Measurements from ENCODE around the gene CSGALNACT2.
"Not testable (repeated sequence)": the region's sequence is repeated elsewhere in the genome, so short reads cannot be mapped to it uniquely, and the experiment has no call there.

Gene CSGALNACT2

GRCh38 chr10:43153901-43154300 is 15.7 kb downstream of the CSGALNACT2 start:
- no peak for DNase-seq

- DNase-seq = no peak
Observed at GRCh38 chr10:43155221-43155620, 17.0 kb downstream of the CSGALNACT2 start.

DNA sequence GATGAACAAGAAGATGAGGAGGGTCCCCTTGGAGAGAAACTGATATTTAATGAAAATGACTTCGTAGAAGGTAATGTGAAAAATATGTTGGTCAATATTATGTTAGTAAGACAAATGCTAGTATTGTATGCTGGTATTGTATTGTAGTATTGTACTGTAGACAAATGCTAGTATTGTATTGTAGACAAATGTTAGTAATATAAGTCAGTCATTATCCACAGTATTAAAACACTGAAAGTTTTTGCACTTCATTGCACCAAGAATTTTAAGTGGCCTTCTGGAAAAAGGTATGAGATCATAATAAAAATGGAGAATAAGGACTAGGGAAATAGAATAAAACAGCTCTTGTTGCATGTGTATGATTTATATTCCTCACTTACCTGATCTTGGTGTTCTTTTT is 17.5 kb downstream of the CSGALNACT2 start:
- no peak for DNase-seq

GRCh38 chr10:43156590-43157341 is 18.5 kb downstream of the CSGALNACT2 start:
- DNase-seq = no peak

- no peak for DNase-seq
Observed at GRCh38 chr10:43158636-43159035, 20.4 kb downstream of the CSGALNACT2 start.

DNA sequence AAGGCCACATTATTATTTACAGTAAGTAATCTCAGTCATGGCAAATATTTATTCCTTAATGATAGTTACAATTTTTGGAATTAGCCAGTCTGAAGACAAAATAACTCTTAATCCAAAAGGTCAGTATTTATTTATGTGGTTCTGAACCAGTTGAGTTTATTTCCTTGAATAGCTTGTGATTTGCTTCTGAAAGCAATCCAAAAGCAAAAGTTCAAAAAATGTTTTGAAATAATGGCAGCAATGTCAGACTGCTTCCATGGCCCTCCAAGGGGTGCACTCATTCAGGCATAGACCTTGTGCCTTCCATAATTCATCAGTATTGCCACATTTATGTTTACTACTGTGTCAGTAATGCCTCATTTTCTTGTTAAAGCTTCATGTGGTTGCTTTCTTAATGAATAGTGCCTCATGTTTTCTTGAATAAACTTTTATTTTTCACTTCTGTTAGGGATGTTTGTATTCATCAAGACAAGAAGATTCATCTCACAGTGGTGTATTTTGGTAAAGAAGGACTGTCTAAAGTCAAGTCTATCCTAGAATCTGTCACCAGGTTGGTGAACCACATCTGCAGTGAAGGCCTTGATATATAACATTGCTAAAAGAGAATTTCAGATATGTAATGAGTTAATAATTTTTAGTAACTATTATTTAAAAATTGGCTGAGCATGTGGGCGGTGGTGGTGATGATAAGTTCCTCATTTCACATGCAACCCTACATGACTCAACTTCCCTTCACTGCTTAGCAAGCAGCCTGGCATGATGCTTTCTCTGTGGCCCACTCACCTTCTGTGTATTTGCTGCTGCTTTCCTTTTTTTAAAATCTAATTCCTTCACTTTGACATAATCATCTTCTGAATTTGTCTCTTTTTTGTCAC is 22.0 kb downstream of the CSGALNACT2 start:
- peak; percentile 31 to 60 for DNase-seq

GRCh38 chr10:43160921-43161255 is 22.6 kb downstream of the CSGALNACT2 start:
- DNase-seq = no peak

GRCh38 chr10:43162604-43163003 is 24.4 kb downstream of the CSGALNACT2 start:
- DNase-seq = no peak

DNA sequence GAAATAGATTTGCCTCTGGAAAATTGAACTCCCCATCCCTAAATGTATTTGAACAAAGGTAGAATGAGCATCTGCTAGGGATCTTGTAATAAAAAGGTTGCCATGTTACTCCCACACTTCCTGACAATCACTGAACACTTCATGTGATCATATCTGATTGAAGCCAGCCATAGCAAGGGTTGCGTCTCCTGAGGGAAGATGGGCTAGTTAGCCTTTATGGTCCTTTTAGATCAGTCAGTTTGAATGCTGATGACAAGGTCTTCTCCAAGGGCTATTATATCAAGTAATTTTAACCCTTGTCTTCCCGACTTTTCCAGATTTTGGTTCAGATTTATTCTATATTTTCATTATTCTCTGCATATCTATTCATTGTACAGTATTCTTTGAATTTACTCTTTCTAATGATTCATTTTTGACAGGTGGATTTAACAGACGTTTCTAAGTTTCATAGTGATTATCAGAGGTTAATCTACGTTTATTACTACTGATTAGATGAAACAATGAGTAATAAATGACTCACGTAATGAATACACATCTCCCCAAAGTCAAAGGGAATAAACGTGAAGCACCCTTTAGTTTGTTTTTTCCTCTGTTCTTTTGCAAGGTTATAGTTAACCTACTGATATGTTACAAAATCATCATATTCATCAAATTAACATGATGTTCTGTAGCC is 28.1 kb downstream of the CSGALNACT2 start:
- no peak for DNase-seq

- DNase-seq = no peak
Observed at GRCh38 chr10:43166880-43167497, 28.7 kb downstream of the CSGALNACT2 start.

GRCh38 chr10:43167498-43167889 is 29.2 kb downstream of the CSGALNACT2 start:
- no peak for DNase-seq

DNA sequence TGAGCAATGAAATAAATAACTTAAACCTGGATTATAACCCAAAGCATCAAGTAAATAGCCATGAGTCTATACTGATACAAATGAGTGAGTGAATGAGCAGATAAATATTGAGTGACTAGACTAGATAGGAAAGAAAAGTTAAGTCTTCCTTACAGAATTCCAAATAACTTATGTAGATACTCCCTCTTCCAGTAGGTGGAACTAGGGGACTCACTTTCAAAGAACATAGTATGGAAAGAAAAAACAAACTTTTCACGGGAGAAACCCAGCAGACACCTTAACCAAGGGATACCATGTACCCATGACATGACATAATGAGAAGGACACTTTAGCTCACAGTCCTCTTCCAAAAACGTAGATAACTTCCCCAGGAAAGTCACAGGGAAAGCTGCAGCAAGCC is 32.2 kb downstream of the CSGALNACT2 start:
- no peak for DNase-seq

GRCh38 chr10:43172645-43173044 is 34.4 kb downstream of the CSGALNACT2 start:
- DNase-seq = no peak

- no peak for DNase-seq
Observed at GRCh38 chr10:43173120-43173519, 34.9 kb downstream of the CSGALNACT2 start.

DNA sequence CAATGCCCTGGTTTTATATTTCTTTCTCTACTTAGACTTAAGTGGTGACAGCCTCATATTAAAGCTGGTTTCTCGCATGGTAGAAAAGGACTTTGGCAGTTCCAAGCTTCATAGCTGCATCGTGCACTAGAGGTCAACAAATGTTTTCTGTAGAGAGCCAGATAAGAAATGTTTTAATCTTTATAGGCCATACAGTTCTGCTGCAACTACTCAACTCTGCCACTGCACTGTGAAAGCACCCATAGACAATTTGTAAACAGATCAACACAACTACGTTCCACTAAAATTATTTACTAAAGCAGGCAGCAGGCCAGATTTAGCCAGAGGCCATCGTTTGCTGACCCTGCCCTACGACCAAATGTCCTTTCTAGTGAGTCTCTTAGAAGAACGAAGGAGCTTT is 36.7 kb downstream of the CSGALNACT2 start:
- no peak for DNase-seq

DNA sequence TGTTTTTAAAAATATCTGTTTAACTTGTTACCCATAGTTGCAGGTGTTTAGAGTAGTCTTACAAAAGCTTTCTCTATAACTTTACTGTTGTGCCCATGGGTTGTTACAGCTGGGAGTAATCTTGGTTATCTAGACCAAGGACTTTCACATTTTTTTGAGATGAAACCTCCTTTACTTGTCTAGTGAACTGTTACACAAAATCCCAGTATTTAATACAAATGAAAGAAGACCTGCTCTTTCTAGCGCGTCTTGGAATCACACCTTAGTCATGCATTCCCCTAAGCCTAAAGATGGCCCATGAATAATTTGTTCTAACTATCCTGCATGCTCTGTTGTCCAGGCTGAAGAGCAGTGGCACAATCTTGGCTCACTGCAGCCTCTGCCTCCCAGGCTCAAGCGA is 38.0 kb downstream of the CSGALNACT2 start:
- no peak for DNase-seq

GRCh38 chr10:43177595-43177994 is 39.4 kb downstream of the CSGALNACT2 start:
- DNase-seq = no peak

DNA sequence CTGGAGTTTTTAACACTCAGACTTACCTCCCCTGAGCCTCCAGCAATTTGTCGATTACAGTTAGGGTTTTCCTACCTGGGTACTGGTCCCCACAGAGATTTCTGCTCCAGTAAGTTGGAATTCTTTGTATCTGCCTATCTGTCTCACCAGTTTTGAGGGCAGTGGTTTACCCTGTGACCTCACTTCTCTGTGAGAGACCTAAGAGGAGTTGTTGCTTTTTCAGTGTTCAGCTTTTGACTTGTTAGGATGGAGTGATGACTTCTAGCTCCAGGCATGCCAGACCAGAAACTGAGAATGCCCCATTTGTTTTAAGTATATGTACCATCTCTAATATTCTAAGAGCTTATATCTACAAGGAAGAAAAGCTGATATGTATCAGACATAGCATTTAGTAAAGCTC is 42.9 kb downstream of the CSGALNACT2 start:
- DNase-seq = no peak

DNA sequence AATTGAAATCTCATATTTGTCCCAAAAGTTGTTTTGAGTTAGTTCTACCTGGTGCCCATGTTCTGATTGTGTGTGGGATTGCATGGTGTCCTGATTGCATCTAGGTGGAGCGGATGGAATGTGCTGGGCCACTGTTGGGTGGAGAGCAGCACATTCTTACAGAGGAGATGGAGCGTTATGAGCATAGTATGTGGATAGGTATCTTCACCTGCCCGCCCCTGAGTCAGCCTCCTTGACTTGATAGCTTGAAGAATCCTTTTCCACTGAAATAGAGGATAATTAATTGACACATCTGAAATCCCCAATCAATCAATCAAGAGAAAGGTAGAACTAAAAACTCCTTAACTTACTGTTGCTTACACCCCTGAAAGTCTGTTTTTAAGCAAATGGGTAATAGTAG is 45.5 kb downstream of the CSGALNACT2 start:
- DNase-seq = not testable (repeated sequence)

DNA sequence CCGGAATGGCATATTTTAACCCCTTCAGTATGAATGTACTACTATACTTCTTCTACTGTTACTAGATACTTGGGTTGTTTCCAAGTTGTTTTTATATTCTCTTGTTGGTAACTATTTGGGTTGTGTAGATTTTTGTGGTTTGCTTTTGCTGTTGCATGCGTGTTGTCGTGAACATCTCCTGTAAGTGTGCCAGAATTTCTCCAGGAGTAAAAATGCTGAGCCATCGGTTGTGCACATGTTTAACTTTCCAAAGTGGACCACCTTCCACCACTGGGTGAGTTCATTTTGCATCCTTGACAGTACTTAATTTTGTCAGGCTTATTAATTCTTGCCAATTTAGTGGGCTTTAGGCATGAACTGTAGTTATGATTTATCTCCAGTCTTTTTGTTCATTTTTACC is 47.9 kb downstream of the CSGALNACT2 start:
- no peak for DNase-seq

DNA sequence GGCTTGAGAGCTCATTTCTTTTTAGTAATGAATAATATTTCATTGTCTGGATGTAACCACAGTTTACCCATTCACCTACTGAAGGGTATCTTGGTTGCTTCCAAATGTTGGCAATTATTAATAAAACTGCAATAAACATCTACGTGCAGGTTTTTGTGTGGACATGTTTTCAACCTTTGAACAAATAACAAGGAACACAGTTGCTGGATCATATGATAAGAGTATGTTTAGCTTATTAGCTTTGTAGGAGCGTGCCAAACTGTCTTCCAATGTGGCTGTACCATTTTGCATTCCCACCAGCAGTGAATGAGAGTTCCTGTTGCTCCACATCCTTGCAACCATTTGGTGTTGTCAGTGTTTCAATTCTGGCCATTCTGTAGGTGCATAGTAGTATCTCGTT is 49.0 kb downstream of the CSGALNACT2 start:
- DNase-seq = no peak

DNA sequence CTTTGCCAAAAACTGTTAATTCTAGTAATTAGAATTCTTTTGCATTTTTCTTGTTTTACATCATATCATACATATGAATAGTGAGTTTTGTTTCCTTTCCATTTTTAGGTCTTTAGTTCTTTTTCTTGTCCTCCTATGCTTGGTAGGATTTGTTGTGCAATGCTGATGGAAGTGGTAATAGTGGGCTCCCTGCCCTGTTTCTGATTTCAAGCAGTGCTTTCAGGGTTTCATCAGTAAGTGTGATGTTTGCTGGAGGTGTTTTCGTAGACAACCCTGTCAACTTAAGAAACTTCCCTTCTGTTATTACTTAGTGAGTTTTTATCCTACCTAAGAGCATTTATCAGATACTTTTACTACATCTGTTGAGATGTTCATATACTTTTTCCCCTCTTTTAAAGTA is 50.5 kb downstream of the CSGALNACT2 start:
- no peak for DNase-seq

GRCh38 chr10:43190289-43190688 is 52.0 kb downstream of the CSGALNACT2 start:
- no peak for DNase-seq

Data from stimulated activated CD4-positive, alpha-beta T cell treated with anti-CD3 and anti-CD28 coated beads, Interleukin-2, amount 100 ng/mL, for 24 hours (primary cell).